Peyer's patch (tissue), 4 donors: ENCODE data around the gene CPNE2. TPM values are rescaled to one million over a fixed set of nuclear protein-coding genes. Genes with fewer than 3 reads are reported as not detected.
"Not testable (repeated sequence)": the region's sequence is repeated elsewhere in the genome, so short reads cannot be mapped to it uniquely, and the experiment has no call there.

ENCODE experiments used
- DNase-seq, 3 donors: peaks; one replicate each; pipeline ENCODE4 v3.0.0-alpha.2; 2017 to 2019
- H3K27ac ChIP-seq, 4 donors: fragments of 200-600 bp; sonication (generic); one replicate each; pipeline ENCODE4 v1.5.1; 2016 to 2019
- H3K27me3 ChIP-seq, 2 donors: fragments of 200-600 bp; sonication (generic); one replicate each; pipeline ENCODE4 v1.5.1; 2019
- H3K36me3 ChIP-seq, 3 donors: fragments of 200-600 bp; sonication (generic); one replicate each; pipeline ENCODE4 v1.5.1; 2016 to 2019
- H3K4me1 ChIP-seq, 4 donors: fragments of 200-600 bp; sonication (generic); one replicate each; pipeline ENCODE4 v1.5.1; 2016 to 2019
- H3K4me3 ChIP-seq, 4 donors: fragments of 200-600 bp; sonication (generic); 1 replicate in 3 of 4; 2 replicates in 1 of 4; pipeline ENCODE4 v1.5.1; 2016 to 2019; ENCODE audit warnings: mild to moderate bottlenecking in 1 of 4
- H3K9me3 ChIP-seq, 4 donors: fragments of 200-600 bp; sonication (generic); one replicate each; pipeline ENCODE4 v1.5.1; 2016 to 2019; ENCODE audit warnings: mild to moderate bottlenecking in 1 of 4
- CTCF ChIP-seq, 6 experiments: fragments of 450-650 bp in 4 of 6; fragments of 200-600 bp in 2 of 6; sonication (generic) in 1 of 6; IDR thresholded peaks; one replicate each; pipeline ENCODE4 v1.5.1; 2017 to 2019; ENCODE audit warnings: antibody characterized with exemption in 6 of 6, mild to moderate bottlenecking in 3 of 6, moderate library complexity in 1 of 6
- POLR2A ChIP-seq, 2 donors: fragments of 450-650 bp; IDR thresholded peaks; one replicate each; pipeline ENCODE4 v1.5.1; 2017; ENCODE audit warnings: antibody characterized with exemption in 2 of 2, mild to moderate bottlenecking in 2 of 2, moderate library complexity in 2 of 2
- total RNA-seq, 4 donors: library from RNA; depleted of rRNA; stranded (reverse); fragments of >200 nt; gene quantifications; one replicate each; pipeline ENCODE4 v1.1.0, GENCODE V29; 2016

Gene CPNE2
- total RNA-seq, 4 donors from 2014 or later = 26.4 to 73.9 (median 64.8) TPM

- Histone ChIP-seq H3K9me3 (no peaks in the 10 kb centered on the region), H3K36me3 (peaks cover 0 to 18% (median 0%) of the 10 kb centered on the region in 3 donors), H3K27me3 (no peaks in the 10 kb centered on the region), H3K4me3 (no peak overlapping the region), H3K27ac (no peak overlapping the region), H3K4me1 (no peaks in the 10 kb centered on the region)
- no peak for DNase-seq
- TF ChIP-seq CTCF (IDR thresholded peaks at IDR 0.05) (no peak), POLR2A (IDR thresholded peaks at IDR 0.05) (no peak)
These were observed 27.4 kb upstream of the CPNE2 start for GRCh38 chr16:57064995-57065394.

- H3K36me3 ChIP-seq = peaks cover 0 to 11% (median 0%) of the 10 kb centered on the region in 3 donors
- no peak for TF ChIP-seq POLR2A (IDR thresholded peaks at IDR 0.05)
- H3K27me3 ChIP-seq = no peaks in the 10 kb centered on the region
- no peaks in the 10 kb centered on the region for H3K4me1 ChIP-seq
- H3K4me3 ChIP-seq = no peak overlapping the region
- no peak overlapping the region for H3K27ac ChIP-seq
- no peak for DNase-seq
- H3K9me3 ChIP-seq = no peaks in the 10 kb centered on the region
These were observed 25.8 kb upstream of the CPNE2 start for GRCh38 chr16:57066625-57067024.

DNA sequence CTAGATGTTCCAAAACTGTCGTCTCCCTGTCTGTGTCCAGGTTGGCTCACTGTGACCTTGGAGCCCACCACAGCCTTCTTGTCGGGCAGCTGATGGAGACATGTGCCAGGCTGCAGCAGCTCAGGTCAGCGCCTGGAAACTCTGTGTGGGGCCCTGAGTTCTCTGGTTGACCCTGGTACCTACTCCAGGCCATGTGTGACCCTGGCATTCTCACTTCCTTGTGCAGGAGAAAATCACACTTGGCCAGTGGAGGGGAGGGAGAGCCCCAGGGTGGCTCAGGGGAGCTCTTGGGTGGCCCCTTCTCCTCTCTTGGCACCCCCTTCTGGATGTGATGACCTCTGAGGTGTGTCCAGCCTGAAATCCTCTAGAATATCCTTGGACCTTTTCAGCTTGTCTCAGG lies 25.0 kb upstream of the CPNE2 start:
- no peak for TF ChIP-seq POLR2A (IDR thresholded peaks at IDR 0.05)
- TF ChIP-seq CTCF (IDR thresholded peaks at IDR 0.05) = no peak
- Histone ChIP-seq H3K4me1 (no peaks in the 10 kb centered on the region), H3K9me3 (no peaks in the 10 kb centered on the region), H3K27ac (no peak overlapping the region), H3K27me3 (no peaks in the 10 kb centered on the region), H3K36me3 (peaks cover 0 to 15% (median 0%) of the 10 kb centered on the region in 3 donors), H3K4me3 (no peak overlapping the region)
- no peak for DNase-seq

DNA sequence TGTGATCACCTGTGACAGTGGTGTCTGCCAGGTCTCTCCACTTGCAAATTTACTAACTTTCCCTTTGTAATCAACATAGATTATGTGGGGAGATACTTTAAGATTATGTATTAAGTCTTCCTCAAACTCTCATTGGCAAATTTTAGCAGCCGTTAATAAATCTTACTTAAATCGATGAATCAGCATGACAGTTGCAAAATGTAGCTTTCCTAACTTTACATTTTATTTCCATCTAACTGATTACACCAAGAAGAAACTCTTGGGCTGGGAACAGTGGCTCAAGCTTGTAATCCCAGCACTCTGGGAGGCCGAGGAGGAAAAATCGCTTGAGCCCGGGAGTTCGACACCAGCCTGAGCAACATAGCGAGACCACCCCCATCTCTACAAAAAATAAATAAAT lies 23.3 kb upstream of the CPNE2 start:
- Histone ChIP-seq H3K4me1 (no peaks in the 10 kb centered on the region), H3K27ac (no peak overlapping the region), H3K9me3 (no peaks in the 10 kb centered on the region), H3K4me3 (no peak overlapping the region), H3K36me3 (peaks cover 0 to 18% (median 0%) of the 10 kb centered on the region in 3 donors), H3K27me3 (no peaks in the 10 kb centered on the region)
- DNase-seq = no peak
- TF ChIP-seq CTCF (IDR thresholded peaks at IDR 0.05) = no peak
- no peak for TF ChIP-seq POLR2A (IDR thresholded peaks at IDR 0.05)

DNA sequence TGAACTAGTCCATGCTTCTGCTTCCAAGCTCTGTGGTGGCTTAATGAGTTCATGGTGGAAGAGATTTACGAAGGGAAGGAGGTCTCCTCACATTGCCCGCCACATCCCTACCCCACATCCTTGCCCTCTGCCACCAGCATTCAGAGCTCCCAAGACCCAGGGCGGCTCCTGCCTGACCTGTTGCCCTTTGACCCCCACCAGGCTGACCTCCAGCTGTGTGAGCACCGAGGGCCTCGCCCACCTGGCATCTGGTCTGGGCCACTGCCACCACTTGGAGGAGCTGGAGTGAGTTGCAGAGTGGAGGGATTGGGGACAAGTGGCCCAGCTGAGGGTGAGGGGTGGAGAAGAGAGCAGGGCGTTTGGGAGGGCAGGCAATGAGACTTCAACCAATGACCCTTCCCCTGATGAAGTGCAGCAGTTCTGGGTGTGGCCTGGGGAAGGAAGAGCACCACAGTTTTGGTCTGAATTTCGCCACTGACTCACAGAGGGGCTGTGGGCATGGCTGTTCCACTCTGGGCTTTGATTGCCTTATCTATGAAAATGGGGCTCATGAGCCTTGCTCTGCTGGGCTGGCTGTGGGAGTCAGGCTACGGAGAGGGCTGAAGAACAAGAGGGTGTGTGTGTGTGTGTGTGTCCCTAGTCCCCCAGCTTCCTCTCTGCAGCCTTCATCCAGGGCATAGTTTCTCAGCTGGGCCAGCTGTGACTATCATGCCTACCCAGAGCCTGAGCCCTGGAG lies 22.6 kb upstream of the CPNE2 start:
- no peak for TF ChIP-seq CTCF (IDR thresholded peaks at IDR 0.05)
- TF ChIP-seq POLR2A (IDR thresholded peaks at IDR 0.05) = no peak
- H3K27ac ChIP-seq = no peak overlapping the region
- no peaks in the 10 kb centered on the region for H3K9me3 ChIP-seq
- no peaks in the 10 kb centered on the region for H3K4me1 ChIP-seq
- H3K4me3 ChIP-seq = no peak overlapping the region
- DNase-seq = no peak
- H3K36me3 ChIP-seq = peaks cover 0 to 24% (median 0%) of the 10 kb centered on the region in 3 donors
- no peaks in the 10 kb centered on the region for H3K27me3 ChIP-seq

DNA sequence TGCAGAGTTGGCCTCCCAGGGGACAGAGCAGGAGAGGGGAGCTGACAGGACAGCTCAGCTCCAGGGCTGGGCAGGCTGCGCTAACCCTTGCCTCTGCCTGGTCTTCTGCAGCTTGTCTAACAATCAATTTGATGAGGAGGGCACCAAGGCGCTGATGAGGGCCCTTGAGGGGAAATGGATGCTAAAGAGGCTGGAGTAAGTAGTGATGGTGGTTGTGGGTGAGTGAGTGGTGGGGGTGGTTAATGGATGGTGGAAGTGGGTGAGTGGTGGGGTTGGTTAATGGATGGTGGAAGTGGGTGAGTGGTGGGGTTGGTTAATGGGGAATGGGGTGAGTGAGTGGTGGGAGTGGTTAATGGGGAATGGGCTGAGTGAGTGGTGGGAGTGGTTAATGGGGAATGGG lies 22.0 kb upstream of the CPNE2 start:
- Histone ChIP-seq H3K4me1 (no peaks in the 10 kb centered on the region), H3K4me3 (no peak overlapping the region), H3K36me3 (peaks cover 0 to 24% (median 0%) of the 10 kb centered on the region in 3 donors), H3K9me3 (no peaks in the 10 kb centered on the region), H3K27me3 (no peaks in the 10 kb centered on the region), H3K27ac (no peak overlapping the region)
- DNase-seq = no peak
- TF ChIP-seq CTCF (IDR thresholded peaks at IDR 0.05) = no peak
- TF ChIP-seq POLR2A (IDR thresholded peaks at IDR 0.05) = no peak

DNA sequence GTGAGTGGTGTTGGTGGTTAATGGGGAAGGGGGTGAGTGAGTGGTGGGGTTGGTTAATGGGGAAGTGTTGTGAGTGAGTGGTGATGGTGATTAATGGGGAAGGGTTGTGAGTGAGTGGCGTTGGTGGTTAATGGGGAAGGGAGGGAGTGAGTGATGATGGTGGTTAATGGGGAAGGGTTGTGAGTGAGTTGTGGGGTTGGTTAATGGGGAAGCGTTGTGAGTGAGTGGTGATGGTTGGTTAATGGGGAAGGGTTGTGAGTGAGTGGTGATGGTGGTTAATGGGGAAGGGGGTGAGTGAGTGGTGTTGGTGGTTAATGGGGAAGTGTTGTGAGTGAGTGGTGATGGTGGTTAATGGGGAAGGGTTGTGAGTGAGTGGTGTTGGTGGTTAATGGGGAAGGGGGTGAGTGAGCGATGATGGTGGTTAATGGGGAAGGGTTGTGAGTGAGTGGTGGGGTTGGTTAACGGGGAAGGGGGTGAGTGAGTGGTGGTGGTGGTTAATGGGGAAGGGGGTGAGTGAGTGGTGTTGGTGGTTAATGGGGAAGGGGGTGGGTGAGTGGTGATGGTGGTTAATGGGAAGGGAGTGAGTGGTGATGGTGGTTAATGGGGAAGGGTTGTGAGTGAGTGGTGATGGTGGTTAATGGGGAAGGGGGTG lies 21.2 kb upstream of the CPNE2 start:
- H3K27ac ChIP-seq, H3K4me1 ChIP-seq, H3K9me3 ChIP-seq, DNase-seq, H3K27me3 ChIP-seq, H3K4me3 ChIP-seq: not testable (repeated sequence)
- H3K36me3 ChIP-seq = peaks cover 0 to 28% (median 0%) of the 10 kb centered on the region in 3 donors
